ENCODE measurements around the gene TRIM2.

- TF ChIP-seq JUND (IDR thresholded peaks at IDR 0.05) (no peak), POLR2AphosphoS5 (IDR thresholded peaks at IDR 0.05; ENCODE audit: low read depth, low read length) (no peak), POLR2A (IDR thresholded peaks at IDR 0.05; ENCODE audit: borderline replicate concordance, extremely low read depth, insufficient read depth, insufficient read length) (no peak), EZH2 (IDR thresholded peaks at IDR 0.05) (no peak), CTCF (IDR thresholded peaks at IDR 0.05 in 2 of 3, conservative IDR thresholded peaks at IDR 0.05 in 1 of 3; ENCODE audit: borderline replicate concordance in 1 of 3, insufficient read depth in 1 of 3, low read depth in 2 of 3, low read length in 2 of 3) (no peak), ATF3 (IDR thresholded peaks at IDR 0.05) (no peak), ZBTB33 (IDR thresholded peaks at IDR 0.05; ENCODE audit: extremely low read depth, insufficient replicate concordance, low read length) (no peak), ELF1 (IDR thresholded peaks at IDR 0.05; ENCODE audit: borderline replicate concordance, low read depth) (no peak)
Measured at GRCh38 chr4:153241295-153241694, 37.1 kb downstream of the TRIM2 start.

All from HCT116 (cell line).